HG03066 (cell line): Measurements from ENCODE around the gene SCCPDH.
A peak's percentile ranks its signal among the peaks of the same experiment; 100 is the strongest.
"Not testable (repeated sequence)": the region's sequence is repeated elsewhere in the genome, so short reads cannot be mapped to it uniquely, and the experiment has no call there.

Experiments used
- ATAC-seq: cut with Tn5 transposase; IDR thresholded peaks from one replicate; pipeline ENCODE4 v1.9.1; 2021; ENCODE audit warnings: low read depth; ENCODE audit not compliant: unreplicated experiment

The SCCPDH gene

DNA sequence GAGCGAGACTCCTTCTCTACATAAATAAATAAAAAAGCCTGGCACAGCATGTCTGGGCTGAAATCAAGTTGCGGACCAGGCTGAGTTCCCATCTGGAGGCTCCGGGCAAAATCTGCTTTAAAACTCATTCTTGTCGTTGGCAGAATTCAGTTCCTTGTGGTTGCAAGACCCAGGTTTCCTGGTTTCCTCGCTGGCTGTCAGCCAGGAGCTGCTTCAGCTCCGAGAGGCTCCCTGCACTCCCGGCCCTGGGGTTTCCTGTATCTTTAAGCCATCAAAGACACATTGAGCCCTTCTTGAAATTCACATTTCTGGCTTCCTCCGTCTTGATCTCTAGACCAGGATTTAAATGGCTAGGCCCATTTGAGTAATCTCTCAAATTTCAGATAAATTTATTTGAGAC, 20.6 kb upstream of the SCCPDH start:
- no peak for ATAC-seq

DNA sequence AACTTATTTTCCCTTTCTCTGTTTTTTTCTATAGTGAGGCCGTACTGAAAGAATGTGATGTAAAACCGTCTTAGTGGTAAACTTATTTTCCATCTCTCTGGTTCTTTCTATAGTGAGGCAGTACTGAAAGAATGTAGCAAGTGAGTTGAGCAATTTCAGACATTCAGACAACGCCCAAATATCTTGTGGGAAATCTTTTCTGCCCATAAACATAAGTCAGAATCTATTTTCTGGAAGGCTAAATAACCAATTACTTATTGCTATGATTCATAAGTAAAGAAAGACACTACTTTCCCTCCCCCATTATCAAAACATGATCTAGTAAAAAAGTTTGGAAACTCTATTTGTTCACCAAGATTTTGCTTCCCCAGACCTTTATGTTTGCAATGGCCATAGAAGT, 18.8 kb upstream of the SCCPDH start:
- ATAC-seq, result no peak

DNA sequence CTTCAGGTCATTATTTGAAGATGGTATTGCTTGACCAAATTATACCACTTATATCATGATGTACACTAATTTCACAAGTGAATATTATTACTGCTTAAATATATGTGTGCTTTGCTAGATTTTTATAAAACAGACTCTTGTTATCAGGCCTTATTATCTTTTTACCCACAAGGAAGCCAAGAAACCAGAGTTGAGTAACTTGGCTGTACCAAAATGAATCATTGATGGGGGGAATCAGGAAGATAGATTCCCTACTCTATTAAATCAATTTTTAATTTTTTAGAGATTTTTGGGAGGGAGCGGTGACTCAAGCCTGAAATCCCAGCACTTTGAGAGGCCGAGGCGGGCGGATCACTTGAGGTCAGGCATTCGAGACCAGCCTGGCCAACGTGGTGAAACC, 16.0 kb upstream of the SCCPDH start:
- ATAC-seq, result no peak

DNA sequence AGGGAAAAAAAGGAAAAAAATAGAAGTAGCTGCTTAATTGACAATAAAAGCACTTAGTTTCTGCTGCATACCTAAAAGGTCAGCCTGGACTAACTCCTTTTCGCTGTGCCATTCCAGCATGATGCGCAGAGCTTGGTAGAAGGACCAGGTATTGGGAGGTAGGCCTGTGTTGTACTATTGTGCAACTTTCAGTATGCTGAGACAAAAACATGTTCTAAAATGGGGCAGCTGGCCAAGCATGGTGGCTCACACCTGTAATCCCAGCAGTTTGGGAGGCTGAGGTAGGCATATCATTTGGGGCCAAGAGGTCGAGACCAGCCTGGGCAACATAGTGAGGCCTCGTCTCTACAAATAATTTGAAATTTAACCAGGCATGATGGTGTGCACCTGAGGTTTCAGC, 15.0 kb upstream of the SCCPDH start:
- no peak for ATAC-seq

DNA sequence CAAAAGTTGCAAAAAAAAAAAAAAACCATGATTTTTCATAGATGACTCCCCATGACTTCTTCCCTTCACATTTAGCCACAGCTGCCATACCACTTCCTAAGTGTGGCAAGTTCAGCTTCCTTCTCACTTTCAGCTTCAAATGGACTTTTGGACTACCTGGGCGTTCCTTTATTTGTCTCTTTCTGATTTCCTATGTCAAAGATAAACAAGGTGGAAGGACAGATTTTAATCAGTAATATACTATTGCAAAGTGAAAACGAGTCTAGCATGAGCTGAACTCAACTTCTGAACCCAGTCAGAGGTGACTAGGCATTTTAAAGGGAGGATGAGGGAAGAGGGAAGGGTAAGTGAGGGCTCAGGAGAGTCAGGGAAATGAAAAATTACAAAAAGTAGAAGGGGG, 14.4 kb upstream of the SCCPDH start:
- ATAC-seq, result no peak

DNA sequence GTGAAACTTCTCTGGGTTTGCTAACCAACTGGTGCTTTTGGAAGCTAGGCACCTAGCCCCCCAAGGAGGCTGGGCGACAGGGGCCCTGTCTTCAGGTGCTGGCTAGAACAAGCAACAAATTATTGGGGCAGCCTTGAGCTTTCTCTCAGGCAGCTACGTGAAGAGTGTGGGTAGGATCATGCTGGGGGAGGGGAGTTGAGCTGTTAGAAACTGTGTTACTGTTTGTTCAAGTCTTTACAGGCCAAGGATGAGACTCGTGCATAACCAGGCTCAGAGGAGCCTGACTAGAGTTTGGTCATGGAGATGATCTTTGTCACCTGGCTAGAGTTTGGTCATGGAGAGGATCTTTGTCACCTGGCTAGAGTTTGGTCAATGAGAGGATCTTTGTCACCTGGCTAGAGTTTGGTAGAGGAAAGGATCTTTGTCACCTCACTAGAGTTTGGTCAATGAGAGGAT, 12.6 kb upstream of the SCCPDH start:
- ATAC-seq, result no peak

DNA sequence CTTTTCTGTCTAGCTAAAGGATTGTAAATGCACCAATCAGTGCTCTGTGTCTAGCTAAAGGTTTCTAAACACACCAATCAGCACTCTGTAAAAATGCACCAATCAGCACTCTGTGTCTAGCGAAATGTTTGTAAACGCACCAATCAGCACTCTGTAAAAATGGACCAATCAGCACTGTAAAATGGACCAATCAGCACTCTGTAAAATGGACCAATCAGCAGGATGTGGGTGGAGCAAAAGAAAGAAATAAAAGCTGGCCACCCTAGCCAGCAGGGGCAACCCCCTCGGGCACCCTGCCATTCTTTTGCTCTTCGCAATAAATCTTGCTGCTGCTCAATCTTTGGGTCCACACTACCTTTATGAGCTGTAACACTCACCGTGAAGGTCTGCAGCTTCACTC, 11.8 kb upstream of the SCCPDH start:
- not testable (repeated sequence) for ATAC-seq

DNA sequence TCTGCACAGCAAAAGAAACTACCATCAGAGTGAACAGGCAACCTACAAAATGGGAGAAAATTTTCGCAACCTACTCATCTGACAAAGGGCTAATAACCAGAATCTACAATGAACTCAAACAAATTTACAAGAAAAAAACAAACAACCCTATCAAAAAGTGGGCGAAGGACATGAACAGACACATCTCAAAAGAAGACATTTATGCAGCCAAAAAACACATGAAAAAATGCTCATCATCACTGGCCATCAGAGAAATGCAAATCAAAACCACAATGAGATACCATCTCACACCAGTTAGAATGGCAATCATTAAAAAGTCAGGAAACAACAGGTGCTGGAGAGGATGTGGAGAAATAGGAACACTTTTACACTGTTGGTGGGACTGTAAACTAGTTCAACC, 4.8 kb upstream of the SCCPDH start:
- ATAC-seq, result not testable (repeated sequence)

DNA sequence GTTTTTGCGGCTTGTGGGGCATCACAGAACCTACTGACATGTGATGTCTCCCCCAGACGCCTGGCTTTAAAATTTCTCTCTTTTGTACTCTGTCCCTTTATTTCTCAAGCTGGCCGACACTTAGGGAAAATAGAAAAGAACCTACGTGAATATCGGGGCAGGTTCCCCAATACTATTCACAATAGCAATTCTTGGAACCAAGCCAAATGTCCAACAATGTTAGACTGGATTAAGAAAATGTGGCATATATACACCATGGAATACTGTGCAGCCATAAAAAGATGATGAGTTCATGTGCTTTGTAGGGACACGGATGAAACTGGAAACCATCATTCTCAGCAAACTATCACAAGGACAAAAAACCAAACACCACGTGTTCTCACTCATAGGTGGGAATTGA, 3.4 kb upstream of the SCCPDH start:
- not testable (repeated sequence) for ATAC-seq

DNA sequence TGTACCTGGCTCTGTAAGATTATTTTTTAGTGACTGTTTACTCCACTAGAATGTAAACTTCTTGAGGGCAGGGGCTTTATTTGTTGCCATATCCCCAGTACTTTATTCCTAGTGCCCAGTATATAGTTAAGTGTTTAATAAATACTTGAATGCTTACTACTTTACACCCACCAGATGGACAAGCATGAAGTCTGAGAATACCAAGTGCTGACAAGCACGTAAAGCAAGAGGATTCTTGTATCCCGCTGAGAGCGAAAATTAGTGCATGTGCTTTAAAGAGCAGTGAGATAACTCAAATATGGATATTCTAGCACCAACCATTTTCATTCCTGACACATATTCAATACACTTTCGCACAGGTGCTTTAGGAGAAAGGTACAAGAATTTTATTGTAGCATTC, 1.5 kb upstream of the SCCPDH start:
- ATAC-seq, result no peak

DNA sequence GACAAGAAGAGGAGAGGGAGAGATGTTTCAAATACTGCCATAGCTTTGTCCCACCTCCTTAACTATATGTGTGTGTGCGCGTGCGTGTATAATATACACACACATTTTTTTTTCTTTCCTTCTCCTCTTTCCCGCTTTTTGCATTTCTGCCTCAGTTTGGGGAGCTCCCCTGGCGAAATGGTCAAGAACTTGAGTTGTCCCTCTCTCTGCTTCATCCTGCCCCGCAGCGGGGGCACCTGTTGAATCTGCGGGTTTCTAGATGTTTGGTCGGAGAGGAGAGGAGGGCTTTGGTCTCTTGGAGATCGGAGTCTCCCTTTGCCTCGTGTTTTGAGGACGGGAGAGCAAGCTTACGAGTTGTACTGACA, 504 bp downstream of the SCCPDH start:
- peak; percentile 31 for ATAC-seq

DNA sequence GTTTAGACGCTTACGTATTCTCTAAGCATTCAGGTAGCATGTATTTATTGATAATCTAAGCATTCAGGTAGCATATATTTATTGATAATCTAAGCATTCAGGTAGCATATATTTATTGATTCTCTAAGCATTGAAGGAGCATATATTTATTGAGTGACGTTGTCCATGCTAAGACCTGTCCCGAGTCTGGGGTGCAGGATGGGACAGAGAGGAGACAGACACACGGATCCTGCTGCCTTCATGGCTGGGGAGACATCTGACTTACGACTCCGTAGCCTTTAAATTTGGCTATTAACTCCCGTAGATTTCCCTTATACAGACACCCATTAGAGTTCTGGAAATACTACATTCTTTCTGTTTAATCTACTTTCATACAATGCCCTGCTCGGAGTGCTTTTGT, 982 bp downstream of the SCCPDH start:
- ATAC-seq, result no peak

DNA sequence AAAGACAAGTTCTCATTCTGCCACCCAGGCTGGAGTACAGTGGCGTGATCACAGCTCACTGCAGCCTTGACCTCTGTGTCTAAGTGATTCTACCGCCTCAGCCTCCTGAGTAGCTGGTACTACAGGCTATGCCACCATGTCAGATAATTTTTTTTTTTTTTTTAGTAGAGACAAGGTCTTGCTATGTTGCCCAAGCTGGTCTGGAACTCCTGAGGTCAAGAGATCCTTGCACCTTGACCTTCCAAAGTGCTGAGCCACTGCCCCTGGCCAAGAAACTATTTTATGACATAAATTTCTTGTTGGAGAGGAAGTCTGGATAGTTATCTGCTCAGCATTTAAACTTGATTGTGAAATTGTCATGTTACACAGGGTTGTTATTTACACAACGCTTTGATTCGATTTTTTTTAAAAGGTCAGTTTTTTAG, 2.1 kb downstream of the SCCPDH start:
- ATAC-seq, result no peak

DNA sequence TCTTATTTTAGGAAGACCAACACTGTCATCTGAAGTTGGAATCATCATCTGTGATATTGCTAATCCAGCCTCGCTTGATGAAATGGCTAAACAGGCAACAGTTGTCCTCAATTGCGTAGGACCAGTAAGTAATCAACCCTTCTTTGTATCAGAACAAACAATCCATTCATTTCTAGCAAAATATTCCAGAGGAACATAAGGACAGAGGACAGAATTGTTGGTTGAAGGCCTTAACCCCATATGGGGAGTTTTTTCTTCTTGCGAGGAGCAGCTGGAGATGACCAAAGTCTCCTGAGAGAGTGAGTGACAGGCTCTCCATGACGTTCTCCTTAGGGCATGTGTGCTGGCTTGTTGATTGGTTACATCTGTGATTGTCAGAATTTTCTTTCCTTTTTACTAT, 2.7 kb downstream of the SCCPDH start:
- no peak for ATAC-seq

DNA sequence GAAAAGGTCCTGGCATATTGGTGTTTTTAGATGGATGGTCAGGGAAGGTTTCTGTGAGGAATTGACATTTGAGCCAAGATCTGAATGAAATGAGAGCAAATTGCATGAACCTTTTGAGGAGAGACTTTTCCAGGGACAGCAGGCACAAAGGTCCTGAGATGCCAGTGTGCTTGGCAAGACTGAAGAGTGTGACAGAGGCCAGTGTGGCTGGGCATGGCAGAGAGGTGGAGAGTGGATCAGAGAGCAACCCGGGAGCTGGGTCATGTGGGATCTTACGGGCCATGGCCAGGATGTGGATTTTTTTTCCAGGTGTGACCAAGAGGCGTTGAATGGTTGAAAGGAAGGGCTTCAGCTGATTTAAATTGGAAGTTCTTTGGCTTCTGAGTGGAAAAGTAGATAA, 3.4 kb downstream of the SCCPDH start:
- no peak for ATAC-seq

DNA sequence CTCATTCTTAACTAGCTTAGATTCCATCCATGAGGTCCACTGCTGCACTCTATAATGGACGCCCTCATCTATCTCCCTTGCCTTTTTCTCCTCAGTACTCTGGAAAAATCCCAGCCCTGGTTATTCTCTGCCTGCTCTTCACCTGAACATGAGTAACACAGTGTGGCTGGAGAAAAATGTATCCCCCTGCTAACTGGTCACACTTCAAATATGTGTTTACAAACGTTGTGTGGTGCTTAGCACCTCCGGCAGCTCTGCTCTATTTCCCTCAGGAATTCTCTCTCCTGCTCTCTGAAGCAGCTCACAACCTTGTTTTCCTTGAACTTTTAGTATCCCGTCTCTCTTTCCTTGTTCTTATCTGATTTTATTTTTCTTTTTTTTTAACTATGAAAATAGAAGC, 4.1 kb downstream of the SCCPDH start:
- ATAC-seq, result no peak

DNA sequence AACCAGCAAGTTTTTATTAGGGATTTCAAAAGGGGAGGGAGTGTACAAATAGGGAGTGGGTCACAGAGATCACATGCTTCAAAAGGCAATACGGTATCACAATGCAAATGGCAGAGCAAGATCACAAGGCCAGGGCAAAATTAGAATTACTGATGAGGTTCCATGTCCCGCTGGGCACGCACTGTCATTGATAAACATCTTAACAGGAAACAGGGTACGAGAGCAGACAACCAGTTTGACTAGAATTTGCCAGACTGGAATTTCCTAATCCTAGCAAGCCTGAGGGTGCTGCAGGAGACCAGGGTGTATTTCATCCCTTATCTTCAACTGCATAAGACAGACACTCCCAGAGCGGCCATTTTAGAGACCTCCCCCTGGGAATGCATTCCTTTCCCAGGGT, 4.8 kb downstream of the SCCPDH start:
- not testable (repeated sequence) for ATAC-seq

DNA sequence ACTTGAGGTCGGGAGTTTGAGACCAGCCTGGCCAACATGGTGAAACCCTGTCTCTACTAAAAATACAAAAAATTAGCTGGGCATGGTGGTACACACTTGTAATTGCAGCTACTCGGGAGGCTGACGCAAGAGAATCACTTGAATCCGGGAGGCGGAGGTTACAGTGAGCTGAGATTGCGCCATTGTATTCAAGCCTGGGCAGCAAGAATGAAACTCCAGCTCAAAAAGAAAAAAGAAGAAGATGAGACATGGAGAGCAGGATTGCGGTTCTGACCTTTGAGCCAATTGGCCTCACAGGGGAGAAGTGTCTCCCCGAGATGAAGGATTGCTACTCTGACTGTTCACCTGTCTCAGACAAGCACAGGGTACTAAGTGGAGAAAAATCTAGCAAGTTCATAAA, 6.6 kb downstream of the SCCPDH start:
- ATAC-seq, result no peak

DNA sequence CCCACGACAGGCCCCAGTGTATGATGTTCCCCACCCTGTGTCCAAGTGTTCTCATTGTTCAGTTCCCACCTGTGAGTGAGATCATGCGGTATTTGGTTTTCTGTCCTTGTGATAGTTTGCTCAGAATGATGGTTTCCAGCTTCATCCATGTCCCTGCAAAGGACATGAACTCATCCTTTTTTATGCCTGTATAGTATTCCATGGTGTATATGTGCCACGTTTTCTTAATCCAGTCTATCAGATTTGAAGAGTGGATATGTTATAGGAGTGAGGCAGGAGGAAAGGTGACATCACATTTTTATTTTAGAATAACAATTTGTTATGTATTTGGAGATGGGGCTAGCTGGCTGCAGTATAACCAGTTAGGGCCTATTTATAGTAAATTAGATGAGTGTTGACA, 7.7 kb downstream of the SCCPDH start:
- not testable (repeated sequence) for ATAC-seq

DNA sequence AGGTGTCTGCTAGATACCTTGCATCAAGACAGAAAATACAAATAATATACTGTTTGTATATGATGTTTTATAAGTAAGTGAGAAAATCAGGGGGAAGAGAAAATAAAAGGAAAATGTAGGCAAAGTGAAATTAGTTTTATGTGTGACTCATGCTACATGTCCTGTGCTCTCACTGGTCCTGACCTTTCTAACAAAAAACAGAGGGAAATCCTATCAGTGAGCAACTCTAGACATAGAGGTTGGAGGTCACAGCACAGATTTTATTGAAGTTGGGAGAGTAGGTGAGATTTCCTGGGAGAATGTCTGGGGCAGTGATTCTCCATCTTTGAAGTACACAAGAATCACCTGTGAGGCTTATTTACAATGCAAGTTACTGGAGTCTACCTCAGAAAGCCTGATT, 9.5 kb downstream of the SCCPDH start:
- no peak for ATAC-seq

DNA sequence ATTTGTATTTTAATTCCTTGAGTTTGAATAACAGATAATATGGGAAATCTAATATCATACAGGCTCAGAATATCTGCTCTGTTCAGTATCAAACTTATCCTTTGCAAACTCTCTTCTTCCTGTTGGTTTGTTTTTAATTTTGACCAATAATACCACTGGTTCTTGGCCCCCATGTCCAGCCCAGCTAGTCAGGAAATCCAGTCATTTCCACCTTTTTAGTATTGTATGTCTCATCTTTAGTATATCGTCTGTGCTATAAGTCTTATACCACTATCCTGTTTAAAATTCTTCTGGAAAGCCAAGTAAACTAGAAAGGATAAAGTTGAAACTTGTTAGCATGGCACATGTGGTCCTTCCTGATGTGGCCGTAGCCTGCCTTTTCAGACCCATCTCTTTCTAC, 10.7 kb downstream of the SCCPDH start:
- no peak for ATAC-seq

DNA sequence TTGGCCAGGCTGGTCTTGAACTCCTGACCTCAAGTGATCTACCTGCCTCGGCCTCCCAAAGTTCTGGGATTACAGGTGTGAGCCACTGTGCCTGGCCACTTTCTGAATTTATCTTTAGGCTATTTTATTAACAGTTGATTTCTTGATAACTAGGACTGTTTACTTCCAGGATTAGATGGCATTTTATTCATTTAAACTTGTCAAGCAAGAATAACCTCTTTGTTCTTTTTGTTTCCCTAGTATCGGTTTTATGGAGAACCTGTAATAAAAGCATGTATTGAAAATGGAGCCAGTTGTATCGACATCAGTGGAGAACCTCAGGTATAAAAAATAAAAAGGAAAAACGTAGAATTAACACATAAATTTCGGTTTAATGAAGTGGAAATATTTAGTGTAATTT, 11.5 kb downstream of the SCCPDH start:
- ATAC-seq, result no peak

DNA sequence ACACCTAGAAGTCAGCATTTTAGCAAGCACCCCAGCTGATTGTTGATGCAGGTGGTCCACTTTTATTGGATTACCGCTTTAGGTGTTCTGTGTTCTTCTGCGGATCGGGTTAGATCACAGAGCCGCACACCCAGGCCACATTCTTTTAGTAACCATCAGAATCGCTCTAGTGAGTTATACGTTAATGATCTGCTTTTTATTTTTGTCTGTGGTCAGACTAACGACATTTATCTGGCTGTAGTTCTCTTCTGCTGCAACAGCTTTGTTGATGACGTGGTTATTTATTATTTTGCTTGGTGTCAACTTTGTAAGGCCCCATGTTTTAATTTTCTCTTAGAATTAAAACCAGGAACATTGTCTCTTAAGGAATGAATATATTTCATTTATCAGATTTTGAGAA, 18.2 kb downstream of the SCCPDH start:
- no peak for ATAC-seq

DNA sequence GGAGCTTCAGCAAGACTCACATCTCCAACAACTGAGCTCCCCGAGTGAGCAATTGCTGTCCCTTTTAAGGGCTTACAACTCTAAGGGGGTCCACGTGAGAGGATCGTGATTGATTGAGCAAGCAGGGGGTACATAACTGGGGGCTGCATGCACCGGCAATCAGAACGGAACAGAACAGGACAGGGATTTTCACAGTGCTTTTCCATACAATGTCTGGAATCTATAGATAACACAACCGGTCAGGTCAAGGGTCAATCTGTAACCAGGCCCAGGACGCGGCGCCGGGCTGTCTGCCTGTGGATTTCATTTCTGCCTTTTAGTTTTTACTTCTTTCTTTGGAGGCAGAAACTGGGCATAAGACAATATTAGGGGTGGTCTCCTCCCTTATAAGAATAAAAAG, 21.9 kb downstream of the SCCPDH start:
- not testable (repeated sequence) for ATAC-seq
